ENCODE data around the gene KLK2. TPM values are rescaled to one million over a fixed set of nuclear protein-coding genes. Genes with fewer than 3 reads are reported as not detected.

Gene KLK2
- polyA plus RNA-seq, 1 donor (not counting 4 experiments of a cell fraction or from before 2014, with no cell fraction given), result 0.07 TPM

DNA sequence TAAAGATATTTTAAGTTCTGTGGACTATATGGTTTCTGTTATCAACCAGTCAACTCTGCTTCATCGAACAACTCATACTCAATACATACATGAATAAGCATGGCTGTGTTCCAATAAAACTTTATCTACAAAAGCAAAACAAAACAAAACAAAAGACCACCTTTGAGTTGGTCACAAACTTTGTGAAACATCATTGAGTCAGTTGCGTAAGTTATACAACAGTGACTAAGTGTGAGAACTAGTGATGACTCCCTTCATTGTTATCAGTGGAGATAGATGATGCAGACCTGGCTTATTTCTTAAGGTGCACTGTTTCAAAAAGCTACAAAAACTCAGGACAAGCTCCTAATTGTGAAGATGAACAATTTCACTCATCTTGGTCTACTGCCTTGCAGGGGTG is 52.5 kb downstream of the KLK2 start:
- Histone ChIP-seq H3K9ac (ENCODE audit: control insufficient read depth, extremely low read depth, insufficient read depth, low read length) (no peak overlapping the region), H3K27ac (ENCODE audit: control insufficient read depth, insufficient read depth, low read length) (no peak overlapping the region), H3K9me3 (ENCODE audit: control insufficient read depth, low read depth, low read length) (no peaks in the 10 kb centered on the region), H4K20me1 (ENCODE audit: control insufficient read depth, extremely low read depth, insufficient read depth, low read length) (no peaks in the 10 kb centered on the region), H3K4me2 (ENCODE audit: control insufficient read depth, extremely low read depth, insufficient read depth, low read depth, low read length) (no peak overlapping the region), H3K4me1 (ENCODE audit: control insufficient read depth, extremely low read depth, insufficient read depth, low read length) (peaks cover 27% of the 10 kb centered on the region), H3K9me1 (ENCODE audit: control insufficient read depth, extremely low read depth, insufficient read depth, low read length) (no peaks in the 10 kb centered on the region), H3K36me3 (ENCODE audit: control insufficient read depth in 2 of 2, extremely low read depth in 1 of 2, insufficient read depth in 2 of 2, low read length in 2 of 2) (no peaks in the 10 kb centered on the region), H3K79me2 (ENCODE audit: control insufficient read depth, insufficient read depth, low read length) (no peaks in the 10 kb centered on the region), H3K27me3 (ENCODE audit: control insufficient read depth, extremely low read depth, insufficient read depth, low read length) (no peaks in the 10 kb centered on the region), H3K4me3 (ENCODE audit: control insufficient read depth in 2 of 3, extremely low read depth in 1 of 3, insufficient read depth in 2 of 3, low read depth in 1 of 3, low read length in 3 of 3) (no peak overlapping the region), H2AFZ (ENCODE audit: control insufficient read depth, low read length) (no peak overlapping the region)
- FAIRE-seq, result peak; percentile 78
- DNase-seq (ENCODE audit: low read depth, low spot score), result no peak
- TF ChIP-seq, protein P1, sequence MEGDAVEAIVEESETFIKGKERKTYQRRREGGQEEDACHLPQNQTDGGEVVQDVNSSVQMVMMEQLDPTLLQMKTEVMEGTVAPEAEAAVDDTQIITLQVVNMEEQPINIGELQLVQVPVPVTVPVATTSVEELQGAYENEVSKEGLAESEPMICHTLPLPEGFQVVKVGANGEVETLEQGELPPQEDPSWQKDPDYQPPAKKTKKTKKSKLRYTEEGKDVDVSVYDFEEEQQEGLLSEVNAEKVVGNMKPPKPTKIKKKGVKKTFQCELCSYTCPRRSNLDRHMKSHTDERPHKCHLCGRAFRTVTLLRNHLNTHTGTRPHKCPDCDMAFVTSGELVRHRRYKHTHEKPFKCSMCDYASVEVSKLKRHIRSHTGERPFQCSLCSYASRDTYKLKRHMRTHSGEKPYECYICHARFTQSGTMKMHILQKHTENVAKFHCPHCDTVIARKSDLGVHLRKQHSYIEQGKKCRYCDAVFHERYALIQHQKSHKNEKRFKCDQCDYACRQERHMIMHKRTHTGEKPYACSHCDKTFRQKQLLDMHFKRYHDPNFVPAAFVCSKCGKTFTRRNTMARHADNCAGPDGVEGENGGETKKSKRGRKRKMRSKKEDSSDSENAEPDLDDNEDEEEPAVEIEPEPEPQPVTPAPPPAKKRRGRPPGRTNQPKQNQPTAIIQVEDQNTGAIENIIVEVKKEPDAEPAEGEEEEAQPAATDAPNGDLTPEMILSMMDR (optimal IDR thresholded peaks at IDR 0.05 in 1 of 3, IDR thresholded peaks at IDR 0.05 in 1 of 3, conservative IDR thresholded peaks at IDR 0.05 in 1 of 3; ENCODE audit: extremely low read depth in 1 of 3, insufficient read depth in 2 of 3, low read length in 3 of 3), result no peak
- no peak for TF ChIP-seq EZH2 (IDR thresholded peaks at IDR 0.05; ENCODE audit: low read length)
- dilution Hi-C loops (cut with MboI; ENCODE audit: extremely low pct_ligation_motif_present, low sequenced_read_pairs), result no loop called here

DNA sequence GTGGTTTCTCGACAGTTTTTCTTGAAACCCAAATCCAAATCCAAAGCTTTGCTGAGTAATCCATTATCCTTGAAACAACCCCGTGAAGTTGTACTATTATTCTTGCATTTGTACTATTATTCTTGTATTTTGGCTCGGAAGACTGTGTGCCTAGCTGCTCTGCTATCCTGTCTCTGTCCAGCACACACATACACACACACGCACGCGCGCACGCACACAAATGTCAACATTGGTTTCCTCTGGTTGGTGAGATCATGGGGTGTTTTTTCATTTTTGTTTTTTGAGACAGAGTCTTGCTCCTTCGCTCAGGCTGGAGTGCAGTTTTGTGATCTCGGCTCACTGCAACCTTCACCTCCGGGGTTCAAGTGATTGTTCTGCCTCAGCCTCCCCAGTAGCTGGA is 52.9 kb downstream of the KLK2 start:
- no peak overlapping the region for H3K4me2 ChIP-seq (ENCODE audit: control insufficient read depth, extremely low read depth, insufficient read depth, low read depth, low read length)

More for the DNA sequence above, 52.9 kb downstream of the KLK2 start:
- no peak overlapping the region for H3K4me3 ChIP-seq (ENCODE audit: control insufficient read depth in 2 of 3, extremely low read depth in 1 of 3, insufficient read depth in 2 of 3, low read depth in 1 of 3, low read length in 3 of 3)
- TF ChIP-seq EZH2 (IDR thresholded peaks at IDR 0.05; ENCODE audit: low read length), result no peak
- TF ChIP-seq, protein P1 (optimal IDR thresholded peaks at IDR 0.05 in 1 of 3, IDR thresholded peaks at IDR 0.05 in 1 of 3, conservative IDR thresholded peaks at IDR 0.05 in 1 of 3; ENCODE audit: extremely low read depth in 1 of 3, insufficient read depth in 2 of 3, low read length in 3 of 3), result no peak
- no peaks in the 10 kb centered on the region for H3K79me2 ChIP-seq (ENCODE audit: control insufficient read depth, insufficient read depth, low read length)
- no peaks in the 10 kb centered on the region for H3K27me3 ChIP-seq (ENCODE audit: control insufficient read depth, extremely low read depth, insufficient read depth, low read length)
- H3K9me1 ChIP-seq (ENCODE audit: control insufficient read depth, extremely low read depth, insufficient read depth, low read length), result no peaks in the 10 kb centered on the region
- no peak overlapping the region for H3K27ac ChIP-seq (ENCODE audit: control insufficient read depth, insufficient read depth, low read length)
- H3K36me3 ChIP-seq (ENCODE audit: control insufficient read depth in 2 of 2, extremely low read depth in 1 of 2, insufficient read depth in 2 of 2, low read length in 2 of 2), result no peaks in the 10 kb centered on the region
- FAIRE-seq, result no peak
- H3K9me3 ChIP-seq (ENCODE audit: control insufficient read depth, low read depth, low read length), result no peaks in the 10 kb centered on the region
- dilution Hi-C loops (cut with MboI; ENCODE audit: extremely low pct_ligation_motif_present, low sequenced_read_pairs), result no loop called here
- no peak overlapping the region for H3K9ac ChIP-seq (ENCODE audit: control insufficient read depth, extremely low read depth, insufficient read depth, low read length)
- no peak overlapping the region for H2AFZ ChIP-seq (ENCODE audit: control insufficient read depth, low read length)
- no peaks in the 10 kb centered on the region for H4K20me1 ChIP-seq (ENCODE audit: control insufficient read depth, extremely low read depth, insufficient read depth, low read length)
- H3K4me1 ChIP-seq (ENCODE audit: control insufficient read depth, extremely low read depth, insufficient read depth, low read length), result peaks cover 27% of the 10 kb centered on the region
- no peak for DNase-seq (ENCODE audit: low read depth, low spot score)

Measured in keratinocyte (primary cell).